Kidney (tissue), 14 donors: Measurements from ENCODE around the gene MYH4. TPM values are rescaled to one million over a fixed set of nuclear protein-coding genes. Genes with fewer than 3 reads are reported as not detected.
A peak's percentile ranks its signal among the peaks of the same experiment; 100 is the strongest.

Source experiments
- DNase-seq, 5 donors: peaks; one replicate each; pipeline ENCODE4 v3.0.0-alpha.2; 2013 to 2020
- FAIRE-seq: peaks from 2 replicates; lab custom pipeline; 2012; peaks lifted over from hg19 to GRCh38; lab: Jason Lieb, UNC
- H3K27ac ChIP-seq, 2 donors: one replicate each; pipeline ENCODE4 v1.7.0; 2013; ENCODE audit warnings: low read depth in 2 of 2, low read length in 2 of 2, inconsistent platforms in 1 of 2
- H3K27me3 ChIP-seq: one replicate; pipeline ENCODE4 v1.7.1; 2013; ENCODE audit warnings: low read length, inconsistent platforms; ENCODE audit not compliant: control insufficient read depth, insufficient read depth
- H3K36me3 ChIP-seq, 3 donors: one replicate each; pipeline versions ENCODE4 v1.7.0 to v1.7.1; 2013; ENCODE audit warnings: low read length in 3 of 3, control low read depth in 1 of 3, inconsistent platforms in 1 of 3; ENCODE audit not compliant: insufficient read depth in 3 of 3, control insufficient read depth in 2 of 3
- H3K4me1 ChIP-seq, 3 donors: one replicate each; pipeline versions ENCODE4 v1.7.0 to v1.7.1; 2013; ENCODE audit warnings: low read length in 3 of 3, inconsistent platforms in 1 of 3, low read depth in 1 of 3; ENCODE audit not compliant: control insufficient read depth in 2 of 3, insufficient read depth in 2 of 3
- H3K4me3 ChIP-seq, 3 donors: one replicate each; pipeline versions ENCODE4 v1.7.0 to v1.8.1; 2013; ENCODE audit warnings: low read length in 3 of 3, control low read depth in 1 of 3, inconsistent platforms in 1 of 3
- H3K9ac ChIP-seq, 3 donors: one replicate each; pipeline versions ENCODE4 v1.7.0 to v1.7.1; 2013; ENCODE audit warnings: low read length in 3 of 3, control low read depth in 1 of 3, inconsistent platforms in 1 of 3
- H3K9me3 ChIP-seq, 3 donors: one replicate each; pipeline versions ENCODE4 v1.7.0 to v1.7.1; 2013; ENCODE audit warnings: low read length in 3 of 3, control low read depth in 1 of 3, inconsistent platforms in 1 of 3; ENCODE audit not compliant: control insufficient read depth in 2 of 3, insufficient read depth in 1 of 3
- intact Hi-C: fragments of 100-400 bp; cut with DNase I; formaldehyde crosslinking; loops from one replicate; pipeline ENCODE4 v1.11.1; 2022
- polyA plus RNA-seq: library from polyadenylated mRNA; stranded (reverse); fragments of 350-450 nt; fragmentation: Illumina TruSeq; extraction: RNeasy Lipid Tissue Mini Kit (QIAGEN cat#74804); gene quantifications from one replicate; pipeline ENCODE4 v1.2.3, GENCODE V29; 2014; ENCODE audit warnings: low read depth, low replicate concordance; ENCODE audit not compliant: insufficient read depth
- total RNA-seq: library from RNA; stranded (reverse); fragmentation: NEBNext Ultra II Directional; extraction: Animal tissue kit (Norgen Biotek cat#: 25700); gene quantifications from one replicate; pipeline ENCODE4 v1.2.1, GENCODE V29; 2021
- TF ChIP-seq, protein P1 (sequence below): IDR thresholded peaks from 3 replicates; pipeline ENCODE4 v1.5.1; 2012; ENCODE audit warnings: mild to moderate bottlenecking, moderate library complexity, borderline replicate concordance; ENCODE audit not compliant: insufficient read depth; ENCODE audit errors: extremely low read depth
- donor health status: control.
- donor health status: control.
- donor health status: control.
- donor health status: control.
- donor health status: control.
- donor health status: DM: yes; HTN: yes; CAD: no.
- donor health status: Normal renal cell carcinoma (clear cell type).

Gene MYH4
- total and polyA plus RNA-seq, 2 donors from 2014 or later, result not detected

DNA sequence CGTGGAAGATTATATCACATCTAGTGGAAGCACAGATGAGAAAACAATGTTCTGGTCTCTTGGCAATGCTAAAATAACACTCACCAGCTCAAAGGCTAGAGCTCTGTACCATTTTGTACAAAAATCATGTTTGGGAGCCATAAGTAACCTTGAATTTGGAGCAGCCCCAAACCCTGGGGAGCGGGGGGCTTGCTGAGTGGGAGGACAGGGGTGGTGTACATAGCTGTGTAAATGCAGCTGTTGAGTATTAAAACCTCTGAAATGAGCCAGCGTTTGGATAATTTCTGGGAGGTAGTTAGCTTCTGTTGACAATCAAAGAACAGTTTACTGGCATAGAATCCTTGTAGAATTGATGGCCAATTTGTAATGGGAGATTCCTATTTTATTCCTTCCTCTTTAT is 51.9 kb downstream of the MYH4 start:
- FAIRE-seq, result no peak

DNA sequence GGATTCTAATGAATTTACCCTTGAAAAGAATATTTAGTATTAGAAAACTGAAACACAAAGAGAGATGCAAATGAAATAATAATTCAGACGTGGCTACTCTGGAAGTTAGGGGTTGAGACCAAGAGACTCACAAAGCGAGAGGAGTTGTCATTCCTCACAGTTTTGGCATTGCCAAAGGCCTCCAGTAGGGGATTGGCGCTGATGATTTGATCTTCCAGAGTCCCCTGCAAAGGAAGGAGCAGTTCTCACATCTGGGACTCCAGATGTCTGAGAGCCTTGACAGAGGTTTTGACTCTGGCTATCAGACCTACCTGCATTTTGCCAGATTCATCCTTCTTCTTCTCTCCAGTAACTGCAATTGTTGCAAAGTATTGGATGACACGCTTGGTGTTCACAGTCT is 54.2 kb downstream of the MYH4 start:
- TF ChIP-seq, protein P1, sequence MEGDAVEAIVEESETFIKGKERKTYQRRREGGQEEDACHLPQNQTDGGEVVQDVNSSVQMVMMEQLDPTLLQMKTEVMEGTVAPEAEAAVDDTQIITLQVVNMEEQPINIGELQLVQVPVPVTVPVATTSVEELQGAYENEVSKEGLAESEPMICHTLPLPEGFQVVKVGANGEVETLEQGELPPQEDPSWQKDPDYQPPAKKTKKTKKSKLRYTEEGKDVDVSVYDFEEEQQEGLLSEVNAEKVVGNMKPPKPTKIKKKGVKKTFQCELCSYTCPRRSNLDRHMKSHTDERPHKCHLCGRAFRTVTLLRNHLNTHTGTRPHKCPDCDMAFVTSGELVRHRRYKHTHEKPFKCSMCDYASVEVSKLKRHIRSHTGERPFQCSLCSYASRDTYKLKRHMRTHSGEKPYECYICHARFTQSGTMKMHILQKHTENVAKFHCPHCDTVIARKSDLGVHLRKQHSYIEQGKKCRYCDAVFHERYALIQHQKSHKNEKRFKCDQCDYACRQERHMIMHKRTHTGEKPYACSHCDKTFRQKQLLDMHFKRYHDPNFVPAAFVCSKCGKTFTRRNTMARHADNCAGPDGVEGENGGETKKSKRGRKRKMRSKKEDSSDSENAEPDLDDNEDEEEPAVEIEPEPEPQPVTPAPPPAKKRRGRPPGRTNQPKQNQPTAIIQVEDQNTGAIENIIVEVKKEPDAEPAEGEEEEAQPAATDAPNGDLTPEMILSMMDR, result no peak
- FAIRE-seq, result no peak
- H3K27ac ChIP-seq, result no peak overlapping the region
- H3K9ac ChIP-seq, result no peak overlapping the region
- no peaks in the 10 kb centered on the region for H3K36me3 ChIP-seq
- no peaks in the 10 kb centered on the region for H3K9me3 ChIP-seq
- H3K27me3 ChIP-seq, result no peaks in the 10 kb centered on the region
- H3K4me1 ChIP-seq, result no peaks in the 10 kb centered on the region
- no peak for DNase-seq
- H3K4me3 ChIP-seq, result no peak overlapping the region
- intact Hi-C loops, result no loop called here

More for the DNA sequence above, 51.9 kb downstream of the MYH4 start:
- Histone ChIP-seq H3K27me3 (no peaks in the 10 kb centered on the region), H3K9me3 (no peaks in the 10 kb centered on the region), H3K36me3 (no peaks in the 10 kb centered on the region), H3K9ac (no peak overlapping the region), H3K4me3 (no peak overlapping the region), H3K27ac (no peak overlapping the region), H3K4me1 (no peaks in the 10 kb centered on the region)
- TF ChIP-seq, protein P1, result no peak
- DNase-seq, result peak in 2 of 5 donors; percentile 13 to 41
- intact Hi-C loops, result no loop called here

DNA sequence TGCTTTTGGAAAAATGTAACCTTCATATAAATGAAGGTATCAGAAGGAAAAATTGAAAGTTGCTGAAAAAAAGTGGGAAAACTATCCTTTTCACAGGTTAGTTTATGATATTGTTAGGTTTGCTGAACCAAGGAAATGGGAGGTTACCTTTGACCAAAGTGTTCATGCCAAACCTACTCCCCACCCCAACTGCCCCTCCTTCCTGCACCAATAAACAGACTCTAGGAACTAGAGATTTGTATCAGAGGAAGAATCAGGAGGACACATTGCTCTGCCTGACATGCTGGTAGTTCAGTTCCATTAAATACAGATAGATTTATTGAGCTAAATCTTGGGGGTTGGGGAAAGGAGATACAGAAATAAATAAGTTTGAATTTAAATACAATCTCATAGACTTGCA is 65.8 kb downstream of the MYH4 start:
- no peak for FAIRE-seq
- Histone ChIP-seq H3K36me3 (no peaks in the 10 kb centered on the region), H3K9ac (no peak overlapping the region), H3K4me1 (no peaks in the 10 kb centered on the region), H3K27ac (no peak overlapping the region), H3K9me3 (no peaks in the 10 kb centered on the region), H3K4me3 (no peak overlapping the region), H3K27me3 (no peaks in the 10 kb centered on the region)
- intact Hi-C loops, result no loop called here
- DNase-seq, result no peak
- TF ChIP-seq, protein P1, result no peak

DNA sequence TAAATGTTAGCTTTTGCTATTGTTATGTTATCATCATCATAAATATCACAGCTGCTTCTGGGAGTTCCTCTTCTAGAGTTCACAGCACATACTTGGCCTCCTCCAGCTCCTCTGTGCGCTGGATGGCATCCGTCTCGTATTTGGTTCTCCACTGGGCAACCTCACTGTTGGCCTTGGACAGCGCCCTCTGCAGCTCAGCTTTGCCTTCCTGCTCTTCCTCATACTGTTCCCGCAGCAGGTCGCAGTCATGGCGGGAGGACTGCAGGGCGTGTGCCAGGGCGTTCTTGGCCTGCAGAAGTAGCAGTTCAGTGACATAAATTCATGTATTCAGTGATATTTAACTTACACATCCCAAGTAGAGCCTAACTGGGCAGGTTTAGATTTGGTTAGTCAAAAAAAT is 71.0 kb downstream of the MYH4 start:
- intact Hi-C loops, result no loop called here
- DNase-seq (no peak), FAIRE-seq (no peak)
- Histone ChIP-seq H3K9me3 (no peaks in the 10 kb centered on the region), H3K4me1 (no peaks in the 10 kb centered on the region), H3K27me3 (no peaks in the 10 kb centered on the region), H3K36me3 (no peaks in the 10 kb centered on the region), H3K4me3 (no peak overlapping the region), H3K9ac (no peak overlapping the region), H3K27ac (no peak overlapping the region)
- TF ChIP-seq, protein P1, result no peak
